Sciatic nerve (tissue), 2 donors: ENCODE measurements around the gene EFNA5. TPM values are rescaled to one million over a fixed set of nuclear protein-coding genes. Genes with fewer than 3 reads are reported as not detected.

Source experiments
- ATAC-seq: fragments of 200-7000 bp; cut with Tn5 transposase; one replicate; pipeline ENCODE4 v1.9.1; 2020; ENCODE audit warnings: mild to moderate bottlenecking, moderate library complexity
- DNase-seq: peaks from one replicate; pipeline ENCODE4 v3.0.0-alpha.2; 2020; ENCODE audit warnings: low spot score
- intact Hi-C: fragments of 100-400 bp; cut with DNase I; formaldehyde crosslinking; loops from one replicate; pipeline ENCODE4 v1.14.2; 2022
- total RNA-seq: library from RNA; stranded (reverse); fragmentation: NEBNext Ultra II Directional; extraction: Animal tissue kit (Norgen Biotek cat#: 25700); gene quantifications from one replicate; pipeline ENCODE4 v1.2.1, GENCODE V29; 2021
- donor health status: DM: no; HTN: no; CAD: no.
- donor health status: DM: no; HTN: no; CAD: no.

EFNA5 gene
- 18.5 TPM for total RNA-seq

- intact Hi-C loops = no loop called here
- ATAC-seq (peak; percentile 12), DNase-seq (peak; percentile 64)
Observed at GRCh38 chr5:107670932-107671741, at the start of gene EFNA5. TSS of gene EFNA5 (minus strand) at chr5:107670937.

- ATAC-seq = no peak
- DNase-seq = no peak
- intact Hi-C loops = no loop called here
Observed at GRCh38 chr5:107719034-107719606, 48.4 kb upstream of the EFNA5 start.

- DNase-seq (no peak), ATAC-seq (no peak)
- intact Hi-C loops = no loop called here
Observed at GRCh38 chr5:107717816-107718215, 47.1 kb upstream of the EFNA5 start.

GRCh38 chr5:107713228-107713627, 42.5 kb upstream of the EFNA5 start:
- ATAC-seq (no peak), DNase-seq (no peak)
- intact Hi-C loops = no loop called here

- ATAC-seq (no peak), DNase-seq (no peak)
- intact Hi-C loops = no loop called here
Observed at GRCh38 chr5:107712359-107712870, 41.7 kb upstream of the EFNA5 start.

GRCh38 chr5:107705402-107706014, 34.8 kb upstream of the EFNA5 start:
- intact Hi-C loops = no loop called here

GRCh38 chr5:107704681-107705401, 34.1 kb upstream of the EFNA5 start:
- DNase-seq (no peak), ATAC-seq (no peak)
- intact Hi-C loops = no loop called here

More at GRCh38 chr5:107705402-107706014, 34.8 kb upstream of the EFNA5 start:
- ATAC-seq = no peak
- DNase-seq = no peak

GRCh38 chr5:107700481-107700880, 29.7 kb upstream of the EFNA5 start:
- DNase-seq (no peak), ATAC-seq (peak; percentile 72)
- intact Hi-C loops = no loop called here

- intact Hi-C loops = no loop called here
- no peak for DNase-seq
- ATAC-seq = no peak
Observed at GRCh38 chr5:107699425-107699824, 28.7 kb upstream of the EFNA5 start.

- ATAC-seq = no peak
- intact Hi-C loops = no loop called here
- no peak for DNase-seq
Observed at GRCh38 chr5:107698286-107698685, 27.5 kb upstream of the EFNA5 start.

- no peak for DNase-seq
- intact Hi-C loops = no loop called here
Observed at GRCh38 chr5:107696498-107696897, 25.8 kb upstream of the EFNA5 start.

GRCh38 chr5:107696080-107696479, 25.3 kb upstream of the EFNA5 start:
- no peak for ATAC-seq
- DNase-seq = no peak

More at GRCh38 chr5:107696498-107696897, 25.8 kb upstream of the EFNA5 start:
- no peak for ATAC-seq

GRCh38 chr5:107687937-107688336, 17.2 kb upstream of the EFNA5 start:
- DNase-seq = no peak
- ATAC-seq = no peak
- intact Hi-C loops = no loop called here

More at GRCh38 chr5:107696080-107696479, 25.3 kb upstream of the EFNA5 start:
- intact Hi-C loops = no loop called here

- intact Hi-C loops = no loop called here
- DNase-seq = no peak
- ATAC-seq = no peak
Observed at GRCh38 chr5:107687404-107687803, 16.7 kb upstream of the EFNA5 start.

GRCh38 chr5:107682533-107682932, 11.8 kb upstream of the EFNA5 start:
- ATAC-seq (no peak), DNase-seq (no peak)
- intact Hi-C loops = no loop called here

GRCh38 chr5:107680799-107681198, 10.1 kb upstream of the EFNA5 start:
- no peak for ATAC-seq
- intact Hi-C loops = no loop called here
- DNase-seq = no peak

- intact Hi-C loops = no loop called here
- ATAC-seq (no peak), DNase-seq (no peak)
Observed at GRCh38 chr5:107680099-107680498, 9.4 kb upstream of the EFNA5 start.

- intact Hi-C loops = no loop called here
- ATAC-seq (no peak), DNase-seq (no peak)
Observed at GRCh38 chr5:107676702-107677101, 6.0 kb upstream of the EFNA5 start.

GRCh38 chr5:107675201-107675600, 4.5 kb upstream of the EFNA5 start:
- DNase-seq = no peak
- ATAC-seq = no peak
- intact Hi-C loops = no loop called here
